ENCODE measurements around the gene SUPT7L.

Gene SUPT7L

DNA sequence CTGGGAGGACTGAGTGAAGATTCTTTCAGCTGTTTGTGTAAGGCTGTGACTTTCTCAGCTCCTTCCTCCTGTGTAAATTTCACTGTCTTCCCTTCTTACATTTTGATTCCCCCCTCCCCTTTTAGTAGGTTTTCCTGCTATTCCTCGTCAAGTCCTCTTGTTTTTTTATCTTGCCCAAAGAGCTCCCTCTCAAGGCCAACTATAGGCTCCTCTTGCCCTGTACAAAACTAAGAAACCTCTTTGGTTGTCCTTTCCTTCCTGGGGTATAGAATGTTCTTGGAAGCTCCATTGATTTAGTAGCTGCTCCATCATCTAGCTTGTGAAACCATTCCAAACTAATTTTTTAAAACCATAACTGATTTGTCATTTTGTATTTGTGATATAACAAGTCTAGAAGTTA, 41.9 kb downstream of the SUPT7L start:
- peaks cover 4% of the 10 kb centered on the region for H3K36me3 ChIP-seq (ENCODE audit: control insufficient read depth, insufficient read depth, low read length)

DNA sequence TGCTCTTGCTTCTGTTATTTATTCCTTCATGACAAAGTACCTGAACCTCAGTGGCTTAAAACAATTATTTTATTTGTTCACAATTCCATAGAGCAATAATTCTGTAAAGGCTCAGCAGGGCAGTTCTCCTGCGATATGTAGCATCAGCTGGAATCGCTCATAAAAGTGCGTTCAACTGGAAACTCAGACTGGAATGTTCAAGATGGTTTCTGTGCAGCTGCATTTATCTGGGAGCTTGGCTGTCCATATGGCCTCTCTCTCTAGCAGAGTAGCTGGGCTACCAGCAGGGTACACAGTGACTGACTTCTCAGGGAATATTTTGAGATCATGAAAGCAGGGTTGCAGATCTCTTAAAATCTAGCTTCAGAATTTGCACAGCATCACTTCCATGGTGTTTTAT, 48.1 kb downstream of the SUPT7L start:
- TF ChIP-seq, protein P1, sequence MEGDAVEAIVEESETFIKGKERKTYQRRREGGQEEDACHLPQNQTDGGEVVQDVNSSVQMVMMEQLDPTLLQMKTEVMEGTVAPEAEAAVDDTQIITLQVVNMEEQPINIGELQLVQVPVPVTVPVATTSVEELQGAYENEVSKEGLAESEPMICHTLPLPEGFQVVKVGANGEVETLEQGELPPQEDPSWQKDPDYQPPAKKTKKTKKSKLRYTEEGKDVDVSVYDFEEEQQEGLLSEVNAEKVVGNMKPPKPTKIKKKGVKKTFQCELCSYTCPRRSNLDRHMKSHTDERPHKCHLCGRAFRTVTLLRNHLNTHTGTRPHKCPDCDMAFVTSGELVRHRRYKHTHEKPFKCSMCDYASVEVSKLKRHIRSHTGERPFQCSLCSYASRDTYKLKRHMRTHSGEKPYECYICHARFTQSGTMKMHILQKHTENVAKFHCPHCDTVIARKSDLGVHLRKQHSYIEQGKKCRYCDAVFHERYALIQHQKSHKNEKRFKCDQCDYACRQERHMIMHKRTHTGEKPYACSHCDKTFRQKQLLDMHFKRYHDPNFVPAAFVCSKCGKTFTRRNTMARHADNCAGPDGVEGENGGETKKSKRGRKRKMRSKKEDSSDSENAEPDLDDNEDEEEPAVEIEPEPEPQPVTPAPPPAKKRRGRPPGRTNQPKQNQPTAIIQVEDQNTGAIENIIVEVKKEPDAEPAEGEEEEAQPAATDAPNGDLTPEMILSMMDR (IDR thresholded peaks at IDR 0.05; ENCODE audit: insufficient read depth, low read length, poor library complexity, severe bottlenecking): no peak
- no peak for DNase-seq (ENCODE audit: extremely low read depth, insufficient read length)
- Histone ChIP-seq H3K27me3 (replicated peaks; ENCODE audit: control insufficient read depth, insufficient read depth, low read length) (no peaks in the 10 kb centered on the region), H3K4me3 (replicated peaks; ENCODE audit: low read depth, low read length) (no peak overlapping the region), H3K36me3 (ENCODE audit: control insufficient read depth, insufficient read depth, low read length) (peaks cover 4% of the 10 kb centered on the region)

More for the DNA sequence above, 41.9 kb downstream of the SUPT7L start:
- H3K4me3 ChIP-seq (replicated peaks; ENCODE audit: low read depth, low read length): no peak overlapping the region
- no peak for DNase-seq (ENCODE audit: extremely low read depth, insufficient read length)
- TF ChIP-seq, protein P1 (IDR thresholded peaks at IDR 0.05; ENCODE audit: insufficient read depth, low read length, poor library complexity, severe bottlenecking): no peak
- no peaks in the 10 kb centered on the region for H3K27me3 ChIP-seq (replicated peaks; ENCODE audit: control insufficient read depth, insufficient read depth, low read length)

DNA sequence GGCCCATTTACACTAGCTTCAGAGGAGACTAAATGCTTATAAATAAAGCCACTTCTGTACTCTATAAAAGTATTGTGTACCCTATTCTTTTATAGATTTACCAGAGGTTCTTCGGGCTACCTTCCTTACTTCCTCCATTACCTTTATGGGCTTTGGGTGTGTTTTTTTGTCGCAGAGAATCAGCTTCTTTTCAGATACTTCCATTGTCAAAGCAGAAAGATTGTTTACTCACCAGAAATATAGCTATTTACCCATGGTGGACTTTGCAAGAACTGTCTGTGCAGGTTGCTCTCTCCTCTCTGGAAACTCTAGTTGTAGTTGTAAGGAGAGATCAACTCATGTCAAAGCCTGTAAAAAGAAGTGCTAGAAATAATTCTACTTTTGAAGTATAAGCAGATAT, 49.4 kb downstream of the SUPT7L start:
- Histone ChIP-seq H3K36me3 (ENCODE audit: control insufficient read depth, insufficient read depth, low read length) (peaks cover 4% of the 10 kb centered on the region), H3K4me3 (replicated peaks; ENCODE audit: low read depth, low read length) (no peak overlapping the region), H3K27me3 (replicated peaks; ENCODE audit: control insufficient read depth, insufficient read depth, low read length) (no peaks in the 10 kb centered on the region)
- no peak for DNase-seq (ENCODE audit: extremely low read depth, insufficient read length)
- TF ChIP-seq, protein P1 (IDR thresholded peaks at IDR 0.05; ENCODE audit: insufficient read depth, low read length, poor library complexity, severe bottlenecking): no peak

DNA sequence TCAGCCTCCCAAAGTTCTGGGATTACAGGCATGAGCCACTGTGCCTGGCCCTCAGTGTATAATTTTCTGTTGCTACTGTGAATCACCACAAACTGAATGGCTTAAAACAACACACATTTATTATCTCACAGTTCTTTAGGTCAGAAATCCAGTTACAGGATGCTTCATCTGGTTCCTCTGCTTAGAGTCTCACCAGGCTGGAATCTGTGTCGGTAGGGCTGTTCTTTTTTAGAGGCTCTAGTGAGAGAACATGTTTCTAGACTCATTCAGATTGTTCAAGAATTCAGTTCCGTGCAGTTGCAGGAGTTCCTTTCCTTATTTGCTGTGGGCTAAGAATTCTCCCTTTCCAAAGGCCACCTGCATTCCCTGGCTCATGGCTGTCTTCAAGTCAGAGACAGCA, 56.8 kb downstream of the SUPT7L start:
- H3K27me3 ChIP-seq (replicated peaks; ENCODE audit: control insufficient read depth, insufficient read depth, low read length): no peaks in the 10 kb centered on the region
- DNase-seq (ENCODE audit: extremely low read depth, insufficient read length): no peak
- TF ChIP-seq, protein P1 (IDR thresholded peaks at IDR 0.05; ENCODE audit: insufficient read depth, low read length, poor library complexity, severe bottlenecking): no peak
- H3K36me3 ChIP-seq (ENCODE audit: control insufficient read depth, insufficient read depth, low read length): peaks cover 9% of the 10 kb centered on the region
- H3K4me3 ChIP-seq (replicated peaks; ENCODE audit: low read depth, low read length): no peak overlapping the region
